A673 (cell line): Measurements from ENCODE around the gene ARID3C.

Experiments used
- EZH2 ChIP-seq: fragments of 200-600 bp; sonication (generic); IDR thresholded peaks from 2 replicates; pipeline ENCODE4 v1.6.1; 2017; ENCODE audit warnings: borderline replicate concordance, low read depth, mild to moderate bottlenecking, mixed read lengths, antibody characterized with exemption, low read length; ENCODE audit not compliant: poor library complexity, severe bottlenecking
- TF ChIP-seq, protein P1 (sequence below): fragments of 300-800, 200-600 bp; sonication (generic); conservative IDR thresholded peaks from 2 replicates; pipeline ENCODE4 v1.5.1; 2017; ENCODE audit warnings: low read depth, mild to moderate bottlenecking, antibody characterized with exemption, low read length, moderate library complexity, mixed read lengths

DNA sequence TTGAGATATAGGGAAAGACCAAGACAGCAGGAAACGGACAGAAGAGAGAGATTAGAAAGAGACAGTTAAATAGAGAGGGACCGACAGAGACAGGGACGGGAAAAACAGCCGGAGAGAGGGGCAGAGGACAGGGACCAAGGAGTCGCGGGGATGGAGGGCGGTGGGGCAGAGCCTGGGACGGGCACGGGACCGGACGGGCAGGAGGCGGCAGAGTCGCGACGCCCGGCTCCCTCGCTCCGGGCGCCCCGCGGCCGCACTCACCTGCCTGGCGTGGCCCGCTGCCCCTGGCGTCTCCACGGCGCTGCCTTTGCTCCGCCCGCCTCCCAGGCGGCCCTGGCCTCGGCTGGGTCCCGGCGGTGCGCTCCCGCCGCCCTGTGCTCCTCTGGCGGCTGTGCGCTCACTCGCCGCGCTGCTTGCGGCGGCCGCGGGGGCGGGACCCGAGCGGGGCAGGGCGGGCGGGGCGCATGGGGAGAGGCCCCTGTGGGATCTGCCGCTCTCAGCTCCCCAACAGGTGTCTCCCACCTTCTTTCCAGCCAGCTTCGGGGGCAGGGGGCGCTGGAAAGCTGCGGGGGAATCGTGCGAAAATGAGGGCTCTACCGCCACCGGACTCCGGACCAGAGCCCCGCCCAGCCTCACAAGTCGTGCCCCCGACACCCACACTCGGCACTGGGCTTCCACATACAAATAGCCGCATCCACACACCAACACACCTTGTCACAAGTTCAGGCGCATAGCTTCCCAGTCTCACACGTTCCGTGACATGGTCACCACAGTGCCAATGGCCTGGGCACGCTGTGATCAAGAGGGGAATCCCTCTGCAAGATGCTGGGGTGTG is at the start of gene ARID3C:
- TF ChIP-seq, protein P1, sequence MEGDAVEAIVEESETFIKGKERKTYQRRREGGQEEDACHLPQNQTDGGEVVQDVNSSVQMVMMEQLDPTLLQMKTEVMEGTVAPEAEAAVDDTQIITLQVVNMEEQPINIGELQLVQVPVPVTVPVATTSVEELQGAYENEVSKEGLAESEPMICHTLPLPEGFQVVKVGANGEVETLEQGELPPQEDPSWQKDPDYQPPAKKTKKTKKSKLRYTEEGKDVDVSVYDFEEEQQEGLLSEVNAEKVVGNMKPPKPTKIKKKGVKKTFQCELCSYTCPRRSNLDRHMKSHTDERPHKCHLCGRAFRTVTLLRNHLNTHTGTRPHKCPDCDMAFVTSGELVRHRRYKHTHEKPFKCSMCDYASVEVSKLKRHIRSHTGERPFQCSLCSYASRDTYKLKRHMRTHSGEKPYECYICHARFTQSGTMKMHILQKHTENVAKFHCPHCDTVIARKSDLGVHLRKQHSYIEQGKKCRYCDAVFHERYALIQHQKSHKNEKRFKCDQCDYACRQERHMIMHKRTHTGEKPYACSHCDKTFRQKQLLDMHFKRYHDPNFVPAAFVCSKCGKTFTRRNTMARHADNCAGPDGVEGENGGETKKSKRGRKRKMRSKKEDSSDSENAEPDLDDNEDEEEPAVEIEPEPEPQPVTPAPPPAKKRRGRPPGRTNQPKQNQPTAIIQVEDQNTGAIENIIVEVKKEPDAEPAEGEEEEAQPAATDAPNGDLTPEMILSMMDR, result no peak
- peak; percentile 67 for TF ChIP-seq EZH2
